ENCODE results near the gene ALKAL2. TPM values are rescaled to one million over a fixed set of nuclear protein-coding genes. Genes with fewer than 3 reads are reported as not detected.
"Not testable (repeated sequence)": the region's sequence is repeated elsewhere in the genome, so short reads cannot be mapped to it uniquely, and the experiment has no call there.

ALKAL2 gene
- total RNA-seq, 6 experiments from 2014 or later, result 0.49 to 2.9 (median 1.0) TPM

DNA sequence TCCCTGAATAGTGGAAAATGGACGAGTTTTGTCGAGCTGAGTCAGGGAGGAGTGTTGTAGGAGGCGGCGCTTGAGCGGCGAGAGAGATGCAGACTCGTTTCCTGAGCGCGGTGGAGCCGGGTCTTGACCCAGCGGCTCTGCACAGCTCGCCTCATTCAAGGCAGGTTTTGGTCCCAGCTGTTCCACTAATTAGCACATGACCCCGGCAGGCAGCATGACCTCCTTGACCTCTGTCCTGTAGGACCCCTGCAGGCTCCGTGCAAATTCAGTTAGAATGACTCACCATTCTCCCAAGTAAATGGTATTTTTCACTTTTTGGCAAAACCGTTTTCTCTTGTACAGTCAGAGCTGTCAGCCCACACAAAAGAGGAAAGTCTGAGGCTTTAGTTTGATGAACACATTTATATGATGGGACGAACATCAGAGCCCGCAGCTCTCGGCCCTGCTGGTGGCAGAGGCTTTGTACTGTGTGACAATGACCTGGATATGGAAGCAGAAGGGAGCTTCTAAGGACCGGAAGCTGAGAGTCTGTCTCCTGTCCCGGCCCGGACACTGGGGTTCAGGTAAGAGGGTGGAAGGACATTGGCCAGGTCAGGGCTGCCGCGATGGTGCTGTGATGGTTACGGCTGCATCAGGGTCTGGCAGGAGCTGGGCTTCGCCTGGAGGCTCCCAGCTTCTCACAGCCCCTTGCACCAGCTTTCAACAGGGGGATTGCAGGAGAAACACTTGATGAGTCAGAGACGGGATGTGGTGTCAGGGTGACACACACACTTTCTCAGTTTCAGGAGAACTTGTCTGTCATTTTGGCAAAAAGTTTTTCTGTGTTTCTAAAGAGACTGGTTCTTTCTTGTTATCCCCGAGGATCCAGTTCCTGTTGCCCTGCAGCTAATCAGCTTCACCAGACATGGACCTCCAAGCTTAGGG is 29.9 kb upstream of the ALKAL2 start:
- Histone ChIP-seq H3K4me3 (no peak overlapping the region), H3K9me3 (no peaks in the 10 kb centered on the region), H3K27ac (no peak overlapping the region), H3K4me1 (no peaks in the 10 kb centered on the region), H3K36me3 (no peaks in the 10 kb centered on the region), H3K27me3 (no peaks in the 10 kb centered on the region)
- TF ChIP-seq, protein P1, sequence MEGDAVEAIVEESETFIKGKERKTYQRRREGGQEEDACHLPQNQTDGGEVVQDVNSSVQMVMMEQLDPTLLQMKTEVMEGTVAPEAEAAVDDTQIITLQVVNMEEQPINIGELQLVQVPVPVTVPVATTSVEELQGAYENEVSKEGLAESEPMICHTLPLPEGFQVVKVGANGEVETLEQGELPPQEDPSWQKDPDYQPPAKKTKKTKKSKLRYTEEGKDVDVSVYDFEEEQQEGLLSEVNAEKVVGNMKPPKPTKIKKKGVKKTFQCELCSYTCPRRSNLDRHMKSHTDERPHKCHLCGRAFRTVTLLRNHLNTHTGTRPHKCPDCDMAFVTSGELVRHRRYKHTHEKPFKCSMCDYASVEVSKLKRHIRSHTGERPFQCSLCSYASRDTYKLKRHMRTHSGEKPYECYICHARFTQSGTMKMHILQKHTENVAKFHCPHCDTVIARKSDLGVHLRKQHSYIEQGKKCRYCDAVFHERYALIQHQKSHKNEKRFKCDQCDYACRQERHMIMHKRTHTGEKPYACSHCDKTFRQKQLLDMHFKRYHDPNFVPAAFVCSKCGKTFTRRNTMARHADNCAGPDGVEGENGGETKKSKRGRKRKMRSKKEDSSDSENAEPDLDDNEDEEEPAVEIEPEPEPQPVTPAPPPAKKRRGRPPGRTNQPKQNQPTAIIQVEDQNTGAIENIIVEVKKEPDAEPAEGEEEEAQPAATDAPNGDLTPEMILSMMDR (IDR thresholded peaks at IDR 0.05), result no peak
- TF ChIP-seq POLR2A (IDR thresholded peaks at IDR 0.05), result no peak
- DNase-seq, result no peak
- WGBS (ENCODE audit: insufficient coverage, low coverage, low lambda C conversion rate, missing lambda C conversion rate), result 57% methylated on average over 21 of the region's 27 CpGs
- intact Hi-C loops (cut with DNase I), result no loop called here
- peak in 2 of 4 donors; percentile 26 to 43 for ATAC-seq

GRCh38 chr2:316381-316780 is 28.5 kb upstream of the ALKAL2 start:
- intact Hi-C loops (cut with DNase I), result no loop called here
- WGBS (ENCODE audit: insufficient coverage, low coverage, low lambda C conversion rate, missing lambda C conversion rate), result 100% methylated on average over 1 of the region's 12 CpGs
- TF ChIP-seq, protein P1 (IDR thresholded peaks at IDR 0.05), result no peak
- TF ChIP-seq POLR2A (IDR thresholded peaks at IDR 0.05), result no peak

DNA sequence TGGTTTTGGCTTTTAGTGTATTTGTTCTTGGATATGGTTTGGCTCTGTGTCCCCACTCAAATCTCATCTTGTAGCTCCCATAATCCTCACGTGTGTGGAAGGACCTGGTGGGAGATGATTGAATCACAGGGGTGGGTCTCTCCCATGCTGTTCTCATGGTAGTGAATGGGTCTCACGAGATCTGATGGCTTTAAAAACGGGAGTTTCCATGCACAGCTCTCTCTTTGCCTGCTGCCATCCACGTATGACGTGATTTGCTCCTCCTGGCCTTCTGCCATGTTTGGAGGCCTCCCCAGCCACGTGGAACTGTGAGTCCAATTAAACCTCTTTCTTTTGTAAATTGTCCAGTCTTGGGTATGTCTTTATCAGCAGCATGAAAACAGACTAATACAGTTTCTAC is 28.0 kb upstream of the ALKAL2 start:
- ATAC-seq; H3K27me3 ChIP-seq; H3K9me3 ChIP-seq; H3K4me1 ChIP-seq; H3K4me3 ChIP-seq; intact Hi-C loops (cut with DNase I); DNase-seq; H3K36me3 ChIP-seq; H3K27ac ChIP-seq: not testable (repeated sequence)
- 39% methylated on average over 5 of the region's 6 CpGs for WGBS (ENCODE audit: insufficient coverage, low coverage, low lambda C conversion rate, missing lambda C conversion rate)

More at GRCh38 chr2:316381-316780, 28.5 kb upstream of the ALKAL2 start:
- Histone ChIP-seq H3K4me3 (no peak overlapping the region), H3K4me1 (no peaks in the 10 kb centered on the region), H3K9me3 (no peaks in the 10 kb centered on the region), H3K36me3 (no peaks in the 10 kb centered on the region), H3K27ac (no peak overlapping the region), H3K27me3 (no peaks in the 10 kb centered on the region)
- DNase-seq, result no peak
- no peak for ATAC-seq

GRCh38 chr2:314561-315336 is 26.9 kb upstream of the ALKAL2 start:
- DNase-seq, result no peak
- peak in 1 of 4 donors; percentile 25 for ATAC-seq
- no peaks in the 10 kb centered on the region for H3K9me3 ChIP-seq
- no peaks in the 10 kb centered on the region for H3K4me1 ChIP-seq
- WGBS (ENCODE audit: insufficient coverage, low coverage, low lambda C conversion rate, missing lambda C conversion rate), result 81% methylated on average over 21 of the region's 56 CpGs
- no peaks in the 10 kb centered on the region for H3K27me3 ChIP-seq
- H3K4me3 ChIP-seq, result no peak overlapping the region
- intact Hi-C loops (cut with DNase I), result no loop called here
- TF ChIP-seq, protein P1 (IDR thresholded peaks at IDR 0.05), result no peak
- no peak for TF ChIP-seq POLR2A (IDR thresholded peaks at IDR 0.05)
- no peaks in the 10 kb centered on the region for H3K36me3 ChIP-seq
- H3K27ac ChIP-seq, result no peak overlapping the region

GRCh38 chr2:313991-314390 is 26.1 kb upstream of the ALKAL2 start:
- Histone ChIP-seq H3K4me1 (no peaks in the 10 kb centered on the region), H3K36me3 (no peaks in the 10 kb centered on the region), H3K4me3 (no peak overlapping the region), H3K27ac (no peak overlapping the region), H3K27me3 (no peaks in the 10 kb centered on the region), H3K9me3 (no peaks in the 10 kb centered on the region)
- ATAC-seq (no peak), DNase-seq (no peak)
- intact Hi-C loops (cut with DNase I), result no loop called here
- TF ChIP-seq, protein P1 (IDR thresholded peaks at IDR 0.05), result no peak
- WGBS (ENCODE audit: insufficient coverage, low coverage, low lambda C conversion rate, missing lambda C conversion rate), result 41% methylated on average over 6 of the region's 14 CpGs
